Panc1 (cell line): ENCODE measurements around the gene OR3A2. TPM values are rescaled to one million over a fixed set of nuclear protein-coding genes. Genes with fewer than 3 reads are reported as not detected.

Source experiments
- ATAC-seq: fragments of 200-7000 bp; cut with Tn5 transposase; 2 replicates; pipeline ENCODE4 v1.9.1; 2020; ENCODE audit warnings: mild to moderate bottlenecking, moderate library complexity
- BruUV-seq: library from RNA; stranded (reverse); fragments of 400-500 nt; replicated peaks from 2 replicates; lab custom pipeline; 2021; lab: Mats Ljungman, UMichigan
- CTCF ChIA-PET: fragments of 300-600 bp; sonication (Branson Sonifier 250); formaldehyde crosslinking; loops from one replicate; lab custom pipeline; 2022; ENCODE audit warnings: antibody characterized with exemption; lab: Charles Lee
- POLR2A ChIA-PET: fragments of 300-600 bp; sonication (Branson Sonifier 250); formaldehyde crosslinking; loops from one replicate; lab custom pipeline; 2022; ENCODE audit warnings: antibody characterized with exemption; lab: Charles Lee
- DNase-seq: peaks from one replicate; pipeline ENCODE4 v3.0.0-alpha.2; 2010; ENCODE audit warnings: low read depth, low spot score
- H3K27ac ChIP-seq: 2 replicates; pipeline ENCODE4 v1.5.1; 2011; ENCODE audit warnings: mild to moderate bottlenecking, low read length, inconsistent platforms
- H3K27me3 ChIP-seq: fragments of 200-500 bp; sonication (Bioruptor generic); 2 replicates; pipeline ENCODE4 v1.6.0; 2014; ENCODE audit warnings: low read length, inconsistent platforms; ENCODE audit not compliant: control insufficient read depth, insufficient read depth
- H3K36me3 ChIP-seq: fragments of 200-500 bp; sonication (Bioruptor generic); 2 replicates; pipeline ENCODE4 v1.5.1; 2014; ENCODE audit warnings: inconsistent platforms, mild to moderate bottlenecking, low read length, moderate library complexity; ENCODE audit not compliant: control insufficient read depth, insufficient read depth
- H3K4me1 ChIP-seq: 2 replicates; pipeline ENCODE4 v1.5.1; 2011; ENCODE audit warnings: inconsistent platforms, mild to moderate bottlenecking, low read length, moderate library complexity; ENCODE audit not compliant: control insufficient read depth, insufficient read depth
- H3K4me3 ChIP-seq, 2 experiments: 2 replicates each; pipeline ENCODE4 v1.5.1; 2011 to 2012; ENCODE audit warnings: low read depth in 2 of 2, low read length in 2 of 2, mild to moderate bottlenecking in 2 of 2, inconsistent platforms in 1 of 2, moderate library complexity in 1 of 2
- H3K9me3 ChIP-seq: fragments of 200-500 bp; sonication (Bioruptor generic); 2 replicates; pipeline ENCODE4 v1.5.1; 2014; ENCODE audit warnings: low read depth, mild to moderate bottlenecking, inconsistent platforms, low read length, moderate library complexity; ENCODE audit not compliant: control insufficient read depth, insufficient read depth
- CTCF ChIP-seq: fragments of 450-650 bp; IDR thresholded peaks from 2 replicates; pipeline ENCODE4 v1.5.1; 2017; ENCODE audit warnings: mild to moderate bottlenecking
- POLR2AphosphoS5 ChIP-seq: IDR thresholded peaks from 2 replicates; pipeline ENCODE4 v1.6.1; 2012; ENCODE audit warnings: mild to moderate bottlenecking, low read depth, low read length, moderate library complexity
- REST ChIP-seq, 2 experiments: IDR thresholded peaks; 2 replicates each; pipeline ENCODE4 v1.6.1; 2011 to 2012; ENCODE audit warnings: low read depth in 2 of 2, control low read depth in 1 of 2, low read length in 1 of 2, mild to moderate bottlenecking in 1 of 2, moderate library complexity in 1 of 2; ENCODE audit not compliant: insufficient read depth in 1 of 2
- SIN3A ChIP-seq: IDR thresholded peaks from 2 replicates; pipeline ENCODE4 v1.6.1; 2012; ENCODE audit warnings: low read depth, mild to moderate bottlenecking, low read length, moderate library complexity, borderline replicate concordance; ENCODE audit not compliant: insufficient read depth
- TCF7L2 ChIP-seq: IDR thresholded peaks from 2 replicates; pipeline ENCODE4 v1.6.1; 2011; ENCODE audit warnings: mild to moderate bottlenecking, low read depth, low read length, inconsistent platforms
- in situ Hi-C: cut with HindIII; loops from 2 replicates; pipeline ENCODE4 v1.10.0; 2016; ENCODE audit warnings: low sequenced_read_pairs, low pct_unique_long_range_greater_than_20kb
- intact Hi-C: fragments of 100-400 bp; cut with micrococcal nuclease; formaldehyde crosslinking; loops from one replicate; pipeline ENCODE4 v1.10.0; 2022; ENCODE audit not compliant: unreplicated experiment
- total RNA-seq: library from RNA; stranded (reverse); gene quantifications from one replicate; pipeline ENCODE4 v1.2.1, GENCODE V29; 2021; ENCODE audit not compliant: unreplicated experiment

Gene OR3A2
- total RNA-seq, 1 experiment from 2014 or later: not detected

GRCh38 chr17:3316836-3317235, 69.3 kb downstream of the OR3A2 start:
- Histone ChIP-seq H3K9me3 (no peaks in the 10 kb centered on the region), H3K27ac (no peak overlapping the region), H3K36me3 (no peaks in the 10 kb centered on the region), H3K4me3 (no peak overlapping the region), H3K27me3 (0 out of 2 replicates have a peak, but pooled peaks cover 2% of the 10 kb centered on the region), H3K4me1 (no peaks in the 10 kb centered on the region)
- ATAC-seq (no peak), DNase-seq (no peak)
- in situ Hi-C loops: no loop called here
- intact Hi-C loops: no loop called here
- TF ChIP-seq CTCF: no peak
- TF ChIP-seq TCF7L2: no peak
- no peak for TF ChIP-seq REST (IDR thresholded peaks at IDR 0.05; ENCODE audit: insufficient read depth in 1 of 2, low read depth in 2 of 2, low read length in 1 of 2)
- no peak for TF ChIP-seq SIN3A
- TF ChIP-seq POLR2AphosphoS5: no peak
- BruUV-seq: no TSS peak
- CTCF ChIA-PET: no interaction called here
- POLR2A ChIA-PET: interaction anchor here (0.6 kb wide), 1 partner anchor 72 kb away, joined by 3 read pairs; no protein-coding TSS in a partner anchor

- Histone ChIP-seq H3K4me3 (no peak overlapping the region), H3K27ac (no peak overlapping the region), H3K27me3 (peaks cover 2% of the 10 kb centered on the region; the same call in 1 of the 2 replicates), H3K36me3 (no peaks in the 10 kb centered on the region), H3K4me1 (no peaks in the 10 kb centered on the region), H3K9me3 (no peaks in the 10 kb centered on the region)
- in situ Hi-C loops (no loop called here), intact Hi-C loops (no loop called here)
- ChIA-PET POLR2A (no interaction called here), CTCF (no interaction called here)
- DNase-seq: no peak
- BruUV-seq: no TSS peak
- TF ChIP-seq SIN3A: no peak
- TF ChIP-seq TCF7L2: no peak
- no peak for TF ChIP-seq REST (IDR thresholded peaks at IDR 0.05; ENCODE audit: insufficient read depth in 1 of 2, low read depth in 2 of 2, low read length in 1 of 2)
- TF ChIP-seq POLR2AphosphoS5: no peak
- TF ChIP-seq CTCF: no peak
- ATAC-seq: no peak
These were observed 77.5 kb downstream of the OR3A2 start for GRCh38 chr17:3308603-3309002.
